ENCODE measurements around the gene MAP2. TPM values are rescaled to one million over a fixed set of nuclear protein-coding genes. Genes with fewer than 3 reads are reported as not detected.

The MAP2 gene, protein sequence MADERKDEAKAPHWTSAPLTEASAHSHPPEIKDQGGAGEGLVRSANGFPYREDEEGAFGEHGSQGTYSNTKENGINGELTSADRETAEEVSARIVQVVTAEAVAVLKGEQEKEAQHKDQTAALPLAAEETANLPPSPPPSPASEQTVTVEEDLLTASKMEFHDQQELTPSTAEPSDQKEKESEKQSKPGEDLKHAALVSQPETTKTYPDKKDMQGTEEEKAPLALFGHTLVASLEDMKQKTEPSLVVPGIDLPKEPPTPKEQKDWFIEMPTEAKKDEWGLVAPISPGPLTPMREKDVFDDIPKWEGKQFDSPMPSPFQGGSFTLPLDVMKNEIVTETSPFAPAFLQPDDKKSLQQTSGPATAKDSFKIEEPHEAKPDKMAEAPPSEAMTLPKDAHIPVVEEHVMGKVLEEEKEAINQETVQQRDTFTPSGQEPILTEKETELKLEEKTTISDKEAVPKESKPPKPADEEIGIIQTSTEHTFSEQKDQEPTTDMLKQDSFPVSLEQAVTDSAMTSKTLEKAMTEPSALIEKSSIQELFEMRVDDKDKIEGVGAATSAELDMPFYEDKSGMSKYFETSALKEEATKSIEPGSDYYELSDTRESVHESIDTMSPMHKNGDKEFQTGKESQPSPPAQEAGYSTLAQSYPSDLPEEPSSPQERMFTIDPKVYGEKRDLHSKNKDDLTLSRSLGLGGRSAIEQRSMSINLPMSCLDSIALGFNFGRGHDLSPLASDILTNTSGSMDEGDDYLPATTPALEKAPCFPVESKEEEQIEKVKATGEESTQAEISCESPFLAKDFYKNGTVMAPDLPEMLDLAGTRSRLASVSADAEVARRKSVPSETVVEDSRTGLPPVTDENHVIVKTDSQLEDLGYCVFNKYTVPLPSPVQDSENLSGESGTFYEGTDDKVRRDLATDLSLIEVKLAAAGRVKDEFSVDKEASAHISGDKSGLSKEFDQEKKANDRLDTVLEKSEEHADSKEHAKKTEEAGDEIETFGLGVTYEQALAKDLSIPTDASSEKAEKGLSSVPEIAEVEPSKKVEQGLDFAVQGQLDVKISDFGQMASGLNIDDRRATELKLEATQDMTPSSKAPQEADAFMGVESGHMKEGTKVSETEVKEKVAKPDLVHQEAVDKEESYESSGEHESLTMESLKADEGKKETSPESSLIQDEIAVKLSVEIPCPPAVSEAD (N-terminal part only)
- 0.05 TPM in 1 of 2 replicates, not detected in the other for total RNA-seq

DNA sequence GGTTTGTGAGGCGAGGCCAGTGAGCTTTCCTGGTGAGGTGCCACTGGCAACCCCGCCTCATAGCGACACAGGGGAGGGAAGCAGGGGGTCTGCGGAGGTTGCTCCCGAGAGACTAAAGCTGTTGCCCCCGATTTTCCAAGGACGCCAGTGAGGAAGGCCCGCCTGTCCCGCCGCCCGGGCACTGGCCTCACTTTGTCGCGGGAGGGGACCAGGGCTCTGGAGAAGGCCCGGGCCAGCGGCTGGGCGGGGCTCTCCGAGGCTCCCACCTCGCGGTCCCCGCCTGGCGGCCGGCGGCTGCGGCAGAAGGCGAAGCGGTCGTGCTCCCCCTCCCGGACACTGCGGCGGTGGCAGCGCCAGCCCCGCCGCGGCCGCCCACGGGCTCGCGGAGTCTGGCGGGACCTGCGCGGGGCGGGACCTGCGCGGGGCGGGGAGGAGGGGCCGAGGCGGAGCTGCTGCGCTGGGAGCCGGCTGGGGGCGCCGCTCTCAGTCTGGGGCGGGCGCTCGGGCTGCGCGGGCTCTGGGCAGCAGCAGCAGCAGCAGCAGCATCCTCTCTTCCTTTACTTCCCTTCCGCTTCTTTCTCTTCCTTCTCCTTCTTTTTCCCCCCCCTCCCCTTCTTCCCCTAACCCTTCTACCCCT is at the start of gene MAP2:
Gene MAP2, plus strand, starts transcription at position 486 of the 637 bp plus-strand sequence. CDS start 229,124 bp downstream, outside the sequence.
- intact Hi-C loops (cut with micrococcal nuclease), result loop anchor here (1.0 to 10.0 kb wide), 4 partner anchors 91 to 1028 kb away; no protein-coding TSS in a partner anchor

- intact Hi-C loops (cut with micrococcal nuclease), result no loop called here
These were observed 47.2 kb upstream of the MAP2 start for GRCh38 chr2:209376686-209377085.

GRCh38 chr2:209380293-209380692 is 43.6 kb upstream of the MAP2 start:
- intact Hi-C loops (cut with micrococcal nuclease), result no loop called here

DNA sequence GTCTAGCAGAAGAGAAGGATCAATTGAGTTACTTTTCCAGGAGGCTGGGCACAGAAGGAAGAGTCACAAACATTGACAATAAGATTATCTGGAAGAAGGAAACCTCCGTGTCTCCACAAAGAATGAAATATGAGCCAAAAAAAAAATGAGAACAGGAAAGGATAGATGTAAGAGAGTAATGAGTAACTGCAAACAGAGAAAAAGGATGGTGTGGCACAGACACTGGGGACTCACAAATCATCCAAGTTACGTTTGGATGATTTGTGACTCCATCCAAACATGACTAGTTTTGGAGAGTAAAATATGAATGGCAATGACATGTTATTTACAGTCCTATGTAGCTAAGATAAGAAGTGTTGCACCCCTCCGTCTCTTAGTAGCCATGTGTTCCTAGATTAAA is 42.8 kb upstream of the MAP2 start:
- intact Hi-C loops (cut with micrococcal nuclease), result no loop called here

- intact Hi-C loops (cut with micrococcal nuclease), result no loop called here
These were observed 41.1 kb upstream of the MAP2 start for GRCh38 chr2:209382775-209383174.

DNA sequence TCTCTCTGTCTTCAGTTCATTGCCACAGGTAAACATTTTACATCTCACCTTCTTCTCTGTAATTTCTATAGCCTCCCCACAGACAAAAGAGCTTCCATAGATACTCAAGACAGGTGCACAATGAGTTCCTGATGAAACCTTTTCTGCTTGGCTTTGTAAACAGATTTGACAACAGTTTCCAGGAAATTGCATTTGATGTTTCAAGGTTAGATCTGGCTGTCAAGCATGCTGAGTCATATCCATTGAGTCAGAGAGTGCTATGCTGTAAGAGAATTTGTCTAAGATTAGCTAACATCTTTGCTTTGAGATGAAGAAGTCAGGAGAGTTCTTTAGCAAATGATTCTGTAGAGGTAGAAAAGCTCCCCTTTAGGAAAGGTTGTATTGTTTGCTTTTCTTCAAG is 40.6 kb upstream of the MAP2 start:
- intact Hi-C loops (cut with micrococcal nuclease), result no loop called here

DNA sequence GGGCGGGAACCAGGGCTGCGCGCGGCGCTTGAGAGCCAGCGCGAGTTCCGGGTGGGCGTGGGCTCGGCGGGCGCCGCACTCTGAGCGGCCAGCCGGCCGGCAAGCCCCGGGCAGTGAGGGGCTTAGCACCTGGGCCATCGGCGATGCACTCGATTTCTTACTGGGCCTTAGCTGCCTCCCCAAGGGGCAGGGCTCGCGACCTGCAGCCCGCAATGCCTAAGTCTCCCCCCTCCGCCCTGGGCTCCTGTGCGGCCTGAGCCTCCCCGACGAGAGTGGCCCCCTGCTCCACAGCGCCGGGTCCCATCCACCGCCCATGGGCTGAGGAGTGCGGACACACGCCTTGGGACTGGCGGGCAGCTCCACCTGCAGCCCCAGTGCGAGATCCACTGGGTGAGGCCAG is 36.5 kb upstream of the MAP2 start:
- intact Hi-C loops (cut with micrococcal nuclease), result no loop called here

DNA sequence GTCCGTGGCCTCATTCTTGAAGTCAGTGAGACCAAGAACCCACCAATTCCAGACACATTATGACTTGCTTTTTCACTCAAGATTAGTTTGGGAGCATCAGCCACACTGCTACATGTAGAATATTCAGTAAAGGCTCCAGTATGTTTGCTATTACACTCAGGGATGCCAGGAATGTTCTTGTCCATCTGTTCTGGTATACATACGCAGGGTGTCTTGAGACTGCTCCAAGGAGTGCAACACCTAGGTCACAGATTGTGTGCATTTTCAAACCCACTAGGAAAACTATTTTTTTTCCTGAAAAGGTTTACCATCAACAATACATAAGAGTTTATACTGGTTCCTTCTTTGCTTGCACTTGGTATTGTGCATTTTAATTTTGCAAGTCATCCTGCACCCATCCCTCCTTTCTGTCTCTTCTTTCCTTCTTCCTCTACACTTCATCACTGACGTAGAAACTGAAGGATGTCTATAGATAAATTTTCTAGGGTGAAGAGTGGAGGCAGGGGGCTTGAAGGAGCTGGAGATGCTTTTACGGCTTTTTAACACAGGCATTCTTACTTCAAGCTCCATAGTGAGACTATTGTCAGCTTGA is 35.3 kb upstream of the MAP2 start:
- intact Hi-C loops (cut with micrococcal nuclease), result no loop called here

GRCh38 chr2:209389171-209389618 is 34.7 kb upstream of the MAP2 start:
- intact Hi-C loops (cut with micrococcal nuclease), result no loop called here

DNA sequence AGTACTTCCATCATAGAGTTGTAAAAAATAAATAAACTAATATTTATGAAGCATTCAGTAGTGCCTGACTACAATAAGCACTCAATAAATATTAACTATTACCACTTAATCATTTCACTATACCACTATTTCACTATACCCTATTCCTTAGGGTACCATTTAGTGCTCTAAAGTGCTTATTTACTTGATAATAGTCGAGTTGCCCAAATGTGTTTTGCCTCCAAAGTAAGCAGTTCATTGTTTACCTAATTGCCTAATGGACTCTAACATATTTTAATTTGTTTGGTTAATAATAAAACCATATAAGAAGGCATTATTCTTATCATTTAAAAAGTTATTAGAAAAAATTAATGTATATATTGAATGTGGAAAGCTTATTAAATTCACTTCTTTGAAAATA is 33.0 kb upstream of the MAP2 start:
- intact Hi-C loops (cut with micrococcal nuclease), result no loop called here

DNA sequence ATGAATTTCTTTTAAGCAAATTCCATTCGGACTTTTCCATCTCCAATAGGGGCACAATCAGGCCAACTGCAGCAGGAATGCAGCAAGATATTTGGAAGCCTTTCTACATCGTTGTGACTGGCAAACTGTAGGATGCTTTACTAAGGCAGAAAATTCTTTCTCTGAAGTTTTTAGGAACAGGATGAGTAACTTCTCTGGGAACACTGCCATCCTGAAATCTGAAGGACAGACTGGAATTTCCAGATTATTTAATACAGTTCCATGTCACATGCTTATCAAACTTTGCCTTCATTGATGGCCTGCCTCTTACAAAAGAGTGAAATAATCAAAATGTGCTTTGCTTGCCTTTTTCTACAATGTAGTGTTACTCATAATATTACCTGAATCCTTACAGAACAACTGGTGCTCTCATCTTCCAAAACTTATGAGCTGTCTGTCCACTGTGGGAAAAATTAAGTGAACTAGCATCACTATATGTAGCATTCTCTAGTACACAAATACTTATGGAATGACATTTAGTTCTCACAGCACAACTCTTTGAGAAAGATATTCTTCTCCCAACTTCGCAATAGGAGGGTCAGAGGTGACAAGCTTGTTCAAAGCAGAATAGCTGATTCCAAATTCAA is 32.0 kb upstream of the MAP2 start:
- intact Hi-C loops (cut with micrococcal nuclease), result no loop called here

DNA sequence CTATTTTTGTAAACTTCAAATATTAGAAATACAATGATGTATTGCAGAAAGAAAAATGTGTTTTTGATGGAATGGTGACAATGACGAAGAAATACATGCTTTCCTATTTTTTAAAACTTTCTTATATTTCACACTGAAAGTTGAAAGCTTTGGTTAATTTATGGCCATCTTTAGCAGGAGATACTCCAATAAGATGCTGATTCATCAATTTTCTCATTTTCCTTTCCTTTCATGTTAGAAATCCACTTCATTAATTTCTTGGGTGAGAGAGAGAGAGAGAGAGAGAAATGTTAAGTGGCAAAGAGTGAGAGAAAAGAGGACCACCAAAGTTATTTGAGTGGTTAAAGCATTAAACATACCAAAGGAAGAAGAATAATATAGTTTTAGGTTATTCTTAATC is 28.6 kb upstream of the MAP2 start:
- intact Hi-C loops (cut with micrococcal nuclease), result no loop called here

DNA sequence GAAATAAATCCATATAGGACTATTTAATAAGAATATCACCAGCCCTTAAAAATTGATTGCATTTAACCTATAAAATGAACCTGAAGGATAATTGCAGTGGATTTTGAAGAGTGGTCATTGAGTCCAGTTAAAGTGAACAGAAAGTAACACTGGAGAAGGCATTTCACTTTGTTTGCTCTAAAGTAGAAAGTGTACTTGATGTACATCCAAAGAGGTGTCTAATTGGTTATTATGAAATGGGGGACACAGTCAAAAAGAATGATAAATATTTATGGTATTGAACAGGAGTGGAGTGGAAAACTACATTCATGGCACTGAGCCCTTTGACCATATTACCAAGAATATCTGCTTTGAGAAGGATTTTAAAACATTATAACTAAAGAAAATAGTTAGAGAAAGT is 28.2 kb upstream of the MAP2 start:
- intact Hi-C loops (cut with micrococcal nuclease), result no loop called here

DNA sequence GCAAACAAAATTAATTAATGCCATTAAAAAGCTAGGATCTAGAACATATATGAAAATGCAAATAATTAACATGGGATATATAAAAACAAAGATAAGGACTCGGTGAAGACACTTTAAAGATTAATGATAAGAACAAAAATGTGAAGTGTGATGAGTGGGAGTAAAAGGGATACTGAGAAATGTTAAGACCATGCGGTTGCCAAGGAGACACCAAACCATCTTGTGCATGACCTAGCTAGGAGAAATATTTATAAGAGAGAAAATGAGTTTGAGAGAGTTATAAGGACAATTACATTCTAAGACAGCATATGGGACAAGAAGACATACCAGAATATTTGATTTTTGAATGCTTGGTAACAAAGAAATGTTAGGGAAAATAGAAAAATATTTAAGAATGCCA is 25.4 kb upstream of the MAP2 start:
- intact Hi-C loops (cut with micrococcal nuclease), result no loop called here

DNA sequence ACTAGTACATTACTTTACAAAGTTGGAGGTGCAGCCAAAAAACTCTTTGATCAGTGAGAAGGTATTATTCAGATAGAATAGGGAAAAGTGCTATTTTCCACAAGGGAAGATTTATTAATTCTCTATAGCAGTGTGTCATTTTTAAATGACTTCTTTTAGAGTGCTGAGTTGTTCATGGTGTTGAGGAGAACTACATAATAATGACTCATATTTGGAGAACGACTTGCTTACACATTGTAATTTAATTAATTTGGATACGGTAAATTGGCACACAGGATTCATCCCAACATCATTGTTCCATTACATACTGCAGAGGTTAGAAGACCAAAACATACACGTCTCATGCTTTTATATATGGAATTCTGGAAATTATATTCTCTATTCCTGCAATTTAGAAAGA is 22.1 kb upstream of the MAP2 start:
- intact Hi-C loops (cut with micrococcal nuclease), result no loop called here

GRCh38 chr2:209411296-209411695 is 12.6 kb upstream of the MAP2 start:
- intact Hi-C loops (cut with micrococcal nuclease), result no loop called here

DNA sequence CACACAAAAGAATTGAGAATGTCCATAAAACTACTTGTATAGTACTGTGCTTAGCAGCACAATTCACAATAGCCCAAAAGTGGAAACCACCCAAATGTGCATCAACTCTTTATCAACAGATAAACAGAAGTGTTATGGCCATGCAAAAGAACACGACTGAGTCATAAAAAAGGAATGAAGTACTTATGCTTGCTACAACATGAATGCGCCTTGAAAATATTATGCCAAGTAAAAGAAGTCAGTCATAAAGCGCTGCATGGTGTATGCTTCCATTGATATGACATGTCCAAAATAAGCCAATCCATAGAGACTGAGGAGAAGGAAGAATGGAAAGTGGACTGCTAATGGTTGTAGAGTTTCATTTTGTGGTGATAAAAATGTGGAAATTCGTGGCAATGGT is 12.1 kb upstream of the MAP2 start:
- intact Hi-C loops (cut with micrococcal nuclease), result no loop called here

GRCh38 chr2:209413311-209414014 is 10.4 kb upstream of the MAP2 start:
- intact Hi-C loops (cut with micrococcal nuclease), result no loop called here

DNA sequence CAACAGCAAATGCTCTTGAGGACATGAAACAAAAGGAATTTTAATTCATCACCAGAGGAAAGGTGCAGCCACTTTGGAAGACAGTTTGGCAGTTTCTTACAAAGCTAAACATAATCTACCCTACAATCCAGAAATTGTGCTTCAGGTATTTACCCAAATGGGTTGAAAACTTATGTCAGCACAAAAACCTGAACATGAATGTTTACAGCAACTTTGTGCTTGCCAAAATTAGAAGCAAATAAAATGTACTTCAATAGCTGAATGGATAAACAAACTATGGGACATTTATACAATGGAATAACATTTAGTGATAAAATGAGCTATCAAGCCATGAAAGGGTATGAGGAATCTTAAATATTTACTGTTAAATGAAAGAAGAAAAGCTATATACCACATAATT is 6.9 kb upstream of the MAP2 start:
- intact Hi-C loops (cut with micrococcal nuclease), result no loop called here

All from T-helper 2 cell treated with Interferon-gamma antibody and Interleukin-4, amounts not matched to agents 100 ng/mL and 5 ng/mL, for 36 hours (primary cell).